Effector memory CD8-positive, alpha-beta T cell (primary cell): Measurements from ENCODE around the gene ASCL5.
"Not testable (repeated sequence)": the region's sequence is repeated elsewhere in the genome, so short reads cannot be mapped to it uniquely, and the experiment has no call there.

Experiments used
- ATAC-seq: fragments of 150-1000 bp; cut with Tn5 transposase; replicated peaks from 2 replicates; pipeline ENCODE4 v1.10.0; 2021; ENCODE audit warnings: mild to moderate bottlenecking, moderate library complexity
- DNase-seq, 3 experiments: peaks; one replicate each; pipeline ENCODE4 v3.0.0; 2021
- H3K27ac Mint-ChIP-seq, 2 donors: one replicate each; pipeline ENCODE4 v1.8.0; 2022; ENCODE audit warnings: mild to moderate bottlenecking in 2 of 2, mixed read lengths in 2 of 2, moderate library complexity in 2 of 2
- H3K27me3 Mint-ChIP-seq, 2 donors: one replicate each; pipeline ENCODE4 v1.8.0; 2022; ENCODE audit warnings: mixed read lengths in 2 of 2
- H3K36me3 Mint-ChIP-seq: one replicate; pipeline ENCODE4 v1.8.0; 2022; ENCODE audit warnings: mild to moderate bottlenecking, moderate library complexity, mixed read lengths; ENCODE audit not compliant: insufficient read depth
- H3K4me1 Mint-ChIP-seq, 2 donors: one replicate each; pipeline ENCODE4 v1.8.0; 2022; ENCODE audit warnings: low read depth in 2 of 2, mixed read lengths in 2 of 2
- H3K4me3 Mint-ChIP-seq, 2 donors: one replicate each; pipeline ENCODE4 v1.8.0; 2022; ENCODE audit warnings: mild to moderate bottlenecking in 2 of 2, mixed read lengths in 2 of 2, moderate library complexity in 2 of 2
- H3K9me3 Mint-ChIP-seq, 2 donors: one replicate each; pipeline ENCODE4 v1.8.0; 2022; ENCODE audit warnings: mixed read lengths in 2 of 2

Gene ASCL5

GRCh38 chr1:201163707-201164106 lies 36.7 kb upstream of the ASCL5 start:
- no peaks in the 10 kb centered on the region for H3K9me3 Mint-ChIP-seq
- H3K27ac Mint-ChIP-seq: no peak overlapping the region
- peaks cover 11 to 15% of the 10 kb centered on the region in 2 donors for H3K27me3 Mint-ChIP-seq
- no peaks in the 10 kb centered on the region for H3K36me3 Mint-ChIP-seq
- no peak for DNase-seq
- no peak overlapping the region for H3K4me3 Mint-ChIP-seq
- ATAC-seq: no peak
- no peaks in the 10 kb centered on the region for H3K4me1 Mint-ChIP-seq

- H3K4me3 Mint-ChIP-seq, ATAC-seq, H3K36me3 Mint-ChIP-seq, H3K4me1 Mint-ChIP-seq, H3K27ac Mint-ChIP-seq, H3K9me3 Mint-ChIP-seq, DNase-seq: not testable (repeated sequence)
- H3K27me3 Mint-ChIP-seq: peaks cover 18 to 22% of the 10 kb centered on the region in 2 donors
These were observed 36.1 kb upstream of the ASCL5 start for GRCh38 chr1:201163036-201163435.

- H3K27me3 Mint-ChIP-seq: peaks cover 36 to 44% of the 10 kb centered on the region in 2 donors
- no peak for DNase-seq
- peaks cover 13 to 14% of the 10 kb centered on the region in 2 donors for H3K4me1 Mint-ChIP-seq
- H3K27ac Mint-ChIP-seq: no peak overlapping the region
- peaks cover 13% of the 10 kb centered on the region for H3K36me3 Mint-ChIP-seq
- ATAC-seq: no peak
- H3K4me3 Mint-ChIP-seq: no peak overlapping the region
- no peaks in the 10 kb centered on the region for H3K9me3 Mint-ChIP-seq
These were observed 31.0 kb upstream of the ASCL5 start for GRCh38 chr1:201157949-201158348.

GRCh38 chr1:201156819-201157218 lies 29.8 kb upstream of the ASCL5 start:
- Mint-ChIP-seq H3K9me3 (no peaks in the 10 kb centered on the region), H3K27me3 (peaks cover 36 to 44% of the 10 kb centered on the region in 2 donors), H3K4me1 (peaks cover 14 to 19% of the 10 kb centered on the region in 2 donors), H3K27ac (no peak overlapping the region), H3K4me3 (no peak overlapping the region), H3K36me3 (peaks cover 13% of the 10 kb centered on the region)
- DNase-seq: no peak
- ATAC-seq: no peak

GRCh38 chr1:201156346-201156745 lies 29.4 kb upstream of the ASCL5 start:
- H3K36me3 Mint-ChIP-seq: peaks cover 13% of the 10 kb centered on the region
- ATAC-seq (no peak), DNase-seq (no peak)
- no peak overlapping the region for H3K4me3 Mint-ChIP-seq
- peaks cover 36 to 42% of the 10 kb centered on the region in 2 donors for H3K27me3 Mint-ChIP-seq
- no peak overlapping the region for H3K27ac Mint-ChIP-seq
- H3K9me3 Mint-ChIP-seq: no peaks in the 10 kb centered on the region
- peaks cover 14 to 20% of the 10 kb centered on the region in 2 donors for H3K4me1 Mint-ChIP-seq

- ATAC-seq: no peak
- no peaks in the 10 kb centered on the region for H3K9me3 Mint-ChIP-seq
- peaks cover 35 to 36% of the 10 kb centered on the region in 2 donors for H3K27me3 Mint-ChIP-seq
- peaks cover 14 to 25% of the 10 kb centered on the region in 2 donors for H3K4me1 Mint-ChIP-seq
- no peak overlapping the region for H3K27ac Mint-ChIP-seq
- H3K36me3 Mint-ChIP-seq: peaks cover 13% of the 10 kb centered on the region
- no peak overlapping the region for H3K4me3 Mint-ChIP-seq
- no peak for DNase-seq
These were observed 28.4 kb upstream of the ASCL5 start for GRCh38 chr1:201155354-201155753.

GRCh38 chr1:201154389-201155165 lies 27.6 kb upstream of the ASCL5 start, which contains the start of gene TMEM9:
Gene TMEM9 (minus strand): TSS chr1:201154474. CDS start chr1:201153923, 551 bp downstream.
- Mint-ChIP-seq H3K4me1 (peaks cover 14 to 25% of the 10 kb centered on the region in 2 donors), H3K4me3 (peak within 1 kb of the TSS; percentile 87 to 95), H3K9me3 (no peaks in the 10 kb centered on the region), H3K27me3 (peaks cover 30 to 35% of the 10 kb centered on the region in 2 donors), H3K36me3 (peaks cover 13% of the 10 kb centered on the region), H3K27ac (peak within 1 kb of the TSS; percentile 88 to 92)
- peak; percentile 99 for DNase-seq
- ATAC-seq: peak; percentile 97

GRCh38 chr1:201153474-201154388 lies 26.7 kb upstream of the ASCL5 start:
- no peak for DNase-seq
- H3K9me3 Mint-ChIP-seq: no peaks in the 10 kb centered on the region
- peaks cover 13% of the 10 kb centered on the region for H3K36me3 Mint-ChIP-seq
- peaks cover 14 to 25% of the 10 kb centered on the region in 2 donors for H3K4me1 Mint-ChIP-seq
- peaks cover 25 to 29% of the 10 kb centered on the region in 2 donors for H3K27me3 Mint-ChIP-seq
- ATAC-seq: peak; percentile 81
- peak overlapping the region; percentile 88 to 92 for H3K27ac Mint-ChIP-seq
- H3K4me3 Mint-ChIP-seq: peak overlapping the region; percentile 87 to 95

GRCh38 chr1:201149400-201149799 lies 22.4 kb upstream of the ASCL5 start:
- Mint-ChIP-seq H3K27me3 (no peaks in the 10 kb centered on the region), H3K9me3 (no peaks in the 10 kb centered on the region), H3K27ac (no peak overlapping the region), H3K36me3 (peaks cover 15% of the 10 kb centered on the region), H3K4me3 (no peak overlapping the region), H3K4me1 (peaks cover 9 to 20% of the 10 kb centered on the region in 2 donors)
- ATAC-seq (no peak), DNase-seq (no peak)

- H3K27me3 Mint-ChIP-seq: no peaks in the 10 kb centered on the region
- DNase-seq (no peak), ATAC-seq (no peak)
- peaks cover 0 to 7% of the 10 kb centered on the region in 2 donors for H3K4me1 Mint-ChIP-seq
- H3K4me3 Mint-ChIP-seq: no peak overlapping the region
- no peak overlapping the region for H3K27ac Mint-ChIP-seq
- peaks cover 10% of the 10 kb centered on the region for H3K36me3 Mint-ChIP-seq
- H3K9me3 Mint-ChIP-seq: no peaks in the 10 kb centered on the region
These were observed 20.5 kb upstream of the ASCL5 start for GRCh38 chr1:201147396-201148015.

- ATAC-seq: no peak
- no peak overlapping the region for H3K4me3 Mint-ChIP-seq
- peaks cover 0 to 7% of the 10 kb centered on the region in 2 donors for H3K4me1 Mint-ChIP-seq
- H3K9me3 Mint-ChIP-seq: no peaks in the 10 kb centered on the region
- peak overlapping the region; percentile 27 to 77 for H3K27ac Mint-ChIP-seq
- H3K36me3 Mint-ChIP-seq: peaks cover 10% of the 10 kb centered on the region
- DNase-seq: no peak
- H3K27me3 Mint-ChIP-seq: no peaks in the 10 kb centered on the region
These were observed 19.8 kb upstream of the ASCL5 start for GRCh38 chr1:201146626-201147390.

- Mint-ChIP-seq H3K27me3 (no peaks in the 10 kb centered on the region), H3K9me3 (no peaks in the 10 kb centered on the region), H3K36me3 (peaks cover 10% of the 10 kb centered on the region), H3K4me3 (no peak overlapping the region), H3K27ac (peak overlapping the region; percentile 27 to 77), H3K4me1 (no peaks in the 10 kb centered on the region)
- DNase-seq (no peak), ATAC-seq (no peak)
These were observed 18.8 kb upstream of the ASCL5 start for GRCh38 chr1:201145816-201146215.
